GM12872 (cell line): ENCODE data around the gene NEUROG2.

ENCODE experiments used
- TF ChIP-seq, protein P1 (sequence below): IDR thresholded peaks from 3 replicates; pipeline ENCODE4 v1.5.1; 2011; ENCODE audit warnings: low read depth, mild to moderate bottlenecking, low read length, moderate library complexity; ENCODE audit not compliant: insufficient read depth

Gene NEUROG2

DNA sequence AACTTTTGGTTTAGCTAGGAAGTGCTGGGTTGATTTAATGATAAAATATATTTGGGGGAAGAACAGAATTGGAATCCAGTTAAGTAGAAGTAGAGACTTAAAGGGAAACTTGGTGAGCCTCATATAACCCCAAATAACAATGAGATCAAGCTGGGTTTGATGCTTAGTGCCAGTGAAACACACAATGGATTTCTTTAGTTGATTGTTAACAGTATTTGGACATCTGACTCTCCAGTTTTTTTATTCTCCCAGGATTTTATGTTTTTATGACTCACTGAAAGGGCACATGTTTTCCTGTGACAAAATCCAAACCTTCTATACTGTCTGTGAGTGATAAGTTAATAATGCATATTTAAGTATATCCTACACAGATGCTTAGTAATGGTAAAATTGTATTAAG lies 2.7 kb upstream of the NEUROG2 start:
- TF ChIP-seq, protein P1, sequence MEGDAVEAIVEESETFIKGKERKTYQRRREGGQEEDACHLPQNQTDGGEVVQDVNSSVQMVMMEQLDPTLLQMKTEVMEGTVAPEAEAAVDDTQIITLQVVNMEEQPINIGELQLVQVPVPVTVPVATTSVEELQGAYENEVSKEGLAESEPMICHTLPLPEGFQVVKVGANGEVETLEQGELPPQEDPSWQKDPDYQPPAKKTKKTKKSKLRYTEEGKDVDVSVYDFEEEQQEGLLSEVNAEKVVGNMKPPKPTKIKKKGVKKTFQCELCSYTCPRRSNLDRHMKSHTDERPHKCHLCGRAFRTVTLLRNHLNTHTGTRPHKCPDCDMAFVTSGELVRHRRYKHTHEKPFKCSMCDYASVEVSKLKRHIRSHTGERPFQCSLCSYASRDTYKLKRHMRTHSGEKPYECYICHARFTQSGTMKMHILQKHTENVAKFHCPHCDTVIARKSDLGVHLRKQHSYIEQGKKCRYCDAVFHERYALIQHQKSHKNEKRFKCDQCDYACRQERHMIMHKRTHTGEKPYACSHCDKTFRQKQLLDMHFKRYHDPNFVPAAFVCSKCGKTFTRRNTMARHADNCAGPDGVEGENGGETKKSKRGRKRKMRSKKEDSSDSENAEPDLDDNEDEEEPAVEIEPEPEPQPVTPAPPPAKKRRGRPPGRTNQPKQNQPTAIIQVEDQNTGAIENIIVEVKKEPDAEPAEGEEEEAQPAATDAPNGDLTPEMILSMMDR: no peak

DNA sequence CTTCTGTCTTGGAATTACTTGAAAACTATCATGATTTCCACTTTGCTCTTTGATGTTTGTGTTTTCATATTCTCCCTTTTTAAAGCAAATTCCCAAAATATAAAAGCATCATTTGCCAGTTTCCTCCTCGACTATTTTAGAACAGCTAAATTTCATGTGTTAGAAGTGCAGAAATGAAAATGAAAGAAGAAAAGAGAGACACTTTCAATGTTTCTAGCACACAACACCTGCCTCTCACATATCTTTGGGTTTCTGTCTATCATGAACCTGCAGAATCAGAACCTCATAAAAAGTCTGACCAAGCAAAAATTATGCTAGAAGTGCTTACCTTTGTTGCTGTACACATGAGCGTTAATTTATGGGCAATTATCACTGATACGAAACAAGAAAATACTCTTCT lies 1.9 kb upstream of the NEUROG2 start:
- TF ChIP-seq, protein P1: no peak

DNA sequence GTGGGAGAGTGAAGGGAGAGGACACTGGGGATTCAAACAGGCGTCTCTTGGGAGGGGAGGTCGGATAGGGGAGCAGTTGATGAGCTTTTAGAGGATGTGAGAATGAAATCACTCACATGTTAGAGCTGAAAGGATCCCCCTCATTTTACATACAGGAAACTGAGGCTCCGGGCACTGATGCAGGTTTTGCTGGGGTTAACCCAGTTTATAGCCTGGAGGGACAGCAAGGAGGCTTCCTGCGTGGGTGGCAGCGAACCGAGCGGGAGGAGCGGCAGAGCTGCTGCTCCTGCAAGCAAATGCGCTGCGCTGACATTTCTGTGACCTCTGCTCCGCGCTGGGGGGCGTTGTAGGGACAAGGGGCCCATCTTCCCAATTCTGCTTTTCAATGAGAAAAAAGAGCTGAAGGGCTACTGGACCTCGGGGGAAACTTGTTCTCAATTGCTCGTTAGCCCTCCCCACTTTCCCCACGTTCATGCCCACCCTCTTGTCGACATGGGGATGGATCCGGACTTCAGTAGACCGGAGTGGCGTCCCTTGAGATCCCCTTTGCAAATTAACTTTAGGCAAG lies 1.2 kb upstream of the NEUROG2 start:
- TF ChIP-seq, protein P1: peak; percentile 39

DNA sequence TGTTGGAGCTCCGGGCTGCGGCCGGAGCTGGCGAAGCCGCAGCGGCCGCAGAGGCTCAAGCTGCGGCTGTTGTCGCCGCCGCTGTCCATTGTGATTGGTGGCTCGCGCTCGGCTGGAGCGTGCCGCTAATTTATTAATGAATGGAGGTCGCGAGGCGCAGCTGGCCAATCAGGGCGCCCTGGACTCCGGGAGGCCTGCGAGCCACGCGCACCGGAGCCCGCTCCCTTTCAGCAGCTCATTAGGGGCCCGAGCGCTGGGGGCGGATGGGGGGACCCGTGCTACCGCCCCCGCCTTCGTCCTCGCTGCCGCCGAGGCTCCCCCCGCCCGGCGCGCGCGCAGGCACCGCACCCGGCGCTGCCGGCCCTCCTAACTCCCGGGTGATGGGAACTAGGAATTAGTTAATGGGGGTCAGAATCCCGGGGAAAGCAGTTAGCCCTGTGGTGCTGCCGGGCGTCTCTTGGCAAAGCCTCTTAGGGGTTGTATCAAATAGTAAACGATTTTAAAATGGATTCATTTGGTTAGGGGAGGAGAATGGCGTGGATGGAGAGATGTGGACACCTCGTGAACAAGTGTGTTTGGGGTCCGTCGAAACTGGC lies 589 bp upstream of the NEUROG2 start:
- TF ChIP-seq, protein P1: no peak

DNA sequence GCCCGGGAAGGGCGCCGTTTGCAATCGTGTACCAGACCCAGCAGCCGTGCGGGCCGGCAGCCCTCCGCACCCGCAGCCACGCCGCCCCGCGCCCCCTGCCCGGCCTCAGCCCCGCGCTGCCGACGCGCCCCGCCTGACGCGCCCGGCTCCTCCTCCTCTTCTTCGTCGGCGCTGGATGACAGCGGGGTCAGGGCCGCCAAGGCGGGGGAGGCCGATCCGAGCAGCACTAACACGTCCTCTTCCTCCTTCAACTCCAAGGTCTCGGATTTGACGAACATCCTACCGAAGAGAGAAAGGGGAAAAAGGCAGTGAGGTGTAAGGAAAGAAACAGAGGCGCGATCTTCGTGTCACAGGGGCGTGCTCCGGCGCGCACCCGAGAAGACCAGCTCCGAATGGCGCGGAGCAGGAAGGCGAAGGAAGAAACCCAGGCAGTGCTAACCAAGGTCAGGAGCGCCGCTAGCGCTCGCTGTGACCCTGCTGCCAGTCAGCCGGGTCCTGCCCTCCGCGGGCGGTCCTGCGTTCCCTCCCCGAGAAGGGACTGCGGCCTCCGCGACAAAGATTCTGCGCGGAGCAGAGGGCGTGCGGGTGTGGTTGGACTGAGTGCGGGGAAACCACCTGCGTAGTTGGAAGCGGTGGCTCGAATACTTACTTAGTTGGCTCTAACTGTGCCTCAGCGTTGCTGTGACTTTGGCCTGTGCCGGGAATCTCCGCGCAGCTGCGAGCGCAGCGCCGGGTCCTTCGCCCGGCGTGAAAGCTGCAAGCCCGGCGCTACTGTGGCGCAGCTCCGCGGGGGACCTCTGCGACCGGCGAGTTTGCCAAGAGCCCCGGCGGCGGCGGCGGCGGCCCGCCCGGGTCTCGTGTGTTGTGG lies 548 bp downstream of the NEUROG2 start:
- TF ChIP-seq, protein P1: no peak

DNA sequence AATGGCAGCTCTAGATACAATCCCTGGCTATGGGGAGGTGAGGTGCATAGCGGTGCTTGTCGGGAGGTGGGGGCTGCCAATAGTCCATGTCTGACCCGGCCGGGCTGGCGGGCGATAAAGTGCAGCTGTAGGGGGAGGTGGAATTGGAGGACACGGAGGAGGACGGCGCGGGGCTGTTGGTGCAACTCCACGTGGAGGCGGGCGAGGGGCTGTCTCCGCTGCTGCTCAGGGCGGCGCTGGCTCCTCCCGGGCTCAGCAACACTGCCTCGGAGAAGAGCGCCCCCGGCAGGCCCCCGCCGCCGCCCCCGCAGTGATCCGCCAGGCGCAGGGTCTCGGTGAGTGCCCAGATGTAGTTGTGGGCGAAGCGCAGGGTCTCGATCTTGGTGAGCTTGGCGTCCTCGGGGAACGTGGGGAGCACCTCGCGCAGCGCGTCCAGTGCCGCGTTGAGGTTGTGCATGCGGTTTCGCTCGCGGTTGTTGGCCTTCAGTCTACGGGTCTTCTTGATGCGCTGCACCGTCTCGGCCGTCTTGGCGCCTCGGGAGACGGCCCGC lies 1.3 kb downstream of the NEUROG2 start:
- TF ChIP-seq, protein P1: peak; percentile 39; the same call in 1 of the 3 replicates

DNA sequence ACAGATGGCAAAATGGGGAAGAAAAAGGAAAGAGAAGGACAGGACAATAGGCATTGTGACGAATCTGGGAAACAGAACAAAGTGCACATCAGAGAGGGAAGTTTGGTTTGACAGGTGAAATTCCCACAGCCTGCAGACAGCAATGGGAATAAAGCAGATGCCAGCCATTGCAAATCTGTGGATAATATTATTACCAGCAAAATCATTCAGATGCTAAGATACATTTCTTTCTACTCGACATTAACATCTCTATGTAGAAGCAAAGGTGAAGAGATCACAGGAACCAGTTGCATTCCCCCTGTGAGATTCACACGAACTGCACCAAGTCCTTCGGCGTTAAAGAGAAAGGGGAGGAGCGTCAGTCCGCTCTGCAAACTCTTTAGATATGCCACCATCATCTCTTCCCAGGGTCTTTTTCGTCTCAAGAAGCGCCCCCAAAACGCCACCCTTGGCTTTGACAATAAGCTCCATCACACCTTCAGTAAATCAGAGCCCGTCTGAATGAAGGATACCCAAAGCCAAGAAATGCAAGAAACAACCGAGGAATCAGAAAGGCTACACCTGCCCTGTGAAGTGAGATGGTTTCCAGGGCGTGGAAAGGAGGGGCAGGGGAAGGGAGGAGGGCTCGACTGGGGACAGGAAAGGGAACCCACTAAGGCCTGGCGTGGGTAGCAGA lies 1.9 kb downstream of the NEUROG2 start:
- TF ChIP-seq, protein P1: no peak
